Amniotic epithelial cell (primary cell): ENCODE measurements around the gene OR14A16.

Experiments
- DNase-seq: peaks from one replicate; pipeline ENCODE4 v3.0.0-alpha.2; 2010; ENCODE audit warnings: low read depth

OR14A16 gene

GRCh38 chr1:247824023-247824422 is at the start of gene OR14A16:
Gene OR14A16 (minus strand): TSS chr1:247824119. CDS start chr1:247815729, 8,390 bp downstream.
- no peak for DNase-seq

- DNase-seq: no peak
Measured at GRCh38 chr1:247865416-247865815, 41.5 kb upstream of the OR14A16 start.

- DNase-seq: no peak
Measured at GRCh38 chr1:247864644-247865043, 40.7 kb upstream of the OR14A16 start.

GRCh38 chr1:247862756-247863155 is 38.8 kb upstream of the OR14A16 start:
- DNase-seq: no peak

- DNase-seq: no peak
Measured at GRCh38 chr1:247857985-247858619, 34.2 kb upstream of the OR14A16 start.

GRCh38 chr1:247857069-247857984 is 33.4 kb upstream of the OR14A16 start, which contains the start of gene TRIM58:
Gene TRIM58 (plus strand): TSS chr1:247857187. CDS start chr1:247857247, 60 bp downstream.
- no peak for DNase-seq

- no peak for DNase-seq
Measured at GRCh38 chr1:247855911-247856310, 32.0 kb upstream of the OR14A16 start.

- DNase-seq: no peak
Measured at GRCh38 chr1:247854899-247855545, 31.1 kb upstream of the OR14A16 start.

- DNase-seq: no peak
Measured at GRCh38 chr1:247849616-247850015, 25.7 kb upstream of the OR14A16 start.

- no peak for DNase-seq
Measured at GRCh38 chr1:247848346-247848745, 24.4 kb upstream of the OR14A16 start.

- no peak for DNase-seq
Measured at GRCh38 chr1:247845693-247846017, 21.7 kb upstream of the OR14A16 start.

- DNase-seq: no peak
Measured at GRCh38 chr1:247845011-247845692, 21.2 kb upstream of the OR14A16 start.

- no peak for DNase-seq
Measured at GRCh38 chr1:247843411-247843810, 19.5 kb upstream of the OR14A16 start.

GRCh38 chr1:247841796-247842195 is 17.9 kb upstream of the OR14A16 start, which contains the start of gene OR11L1:
Gene OR11L1 (minus strand): TSS chr1:247841896. CDS start chr1:247841896, 0 bp downstream.
- no peak for DNase-seq

GRCh38 chr1:247840818-247841217 is 16.9 kb upstream of the OR14A16 start:
- DNase-seq: no peak

GRCh38 chr1:247833601-247834000 is 9.7 kb upstream of the OR14A16 start:
- DNase-seq: no peak

GRCh38 chr1:247829656-247830055 is 5.7 kb upstream of the OR14A16 start:
- no peak for DNase-seq

GRCh38 chr1:247825362-247825761 is 1.4 kb upstream of the OR14A16 start:
- DNase-seq: no peak

- DNase-seq: no peak
Measured at GRCh38 chr1:247822060-247822459, 1.9 kb downstream of the OR14A16 start.

GRCh38 chr1:247812637-247813036 is 11.3 kb downstream of the OR14A16 start:
- no peak for DNase-seq

- no peak for DNase-seq
Measured at GRCh38 chr1:247797518-247797917, 26.4 kb downstream of the OR14A16 start.

GRCh38 chr1:247769603-247770002 is 54.3 kb downstream of the OR14A16 start:
- DNase-seq: no peak
